Measurements from ENCODE around the gene HSPA8. TPM values are rescaled to one million over a fixed set of nuclear protein-coding genes. Genes with fewer than 3 reads are reported as not detected.

The HSPA8 gene
- 3,240 TPM for total RNA-seq

DNA sequence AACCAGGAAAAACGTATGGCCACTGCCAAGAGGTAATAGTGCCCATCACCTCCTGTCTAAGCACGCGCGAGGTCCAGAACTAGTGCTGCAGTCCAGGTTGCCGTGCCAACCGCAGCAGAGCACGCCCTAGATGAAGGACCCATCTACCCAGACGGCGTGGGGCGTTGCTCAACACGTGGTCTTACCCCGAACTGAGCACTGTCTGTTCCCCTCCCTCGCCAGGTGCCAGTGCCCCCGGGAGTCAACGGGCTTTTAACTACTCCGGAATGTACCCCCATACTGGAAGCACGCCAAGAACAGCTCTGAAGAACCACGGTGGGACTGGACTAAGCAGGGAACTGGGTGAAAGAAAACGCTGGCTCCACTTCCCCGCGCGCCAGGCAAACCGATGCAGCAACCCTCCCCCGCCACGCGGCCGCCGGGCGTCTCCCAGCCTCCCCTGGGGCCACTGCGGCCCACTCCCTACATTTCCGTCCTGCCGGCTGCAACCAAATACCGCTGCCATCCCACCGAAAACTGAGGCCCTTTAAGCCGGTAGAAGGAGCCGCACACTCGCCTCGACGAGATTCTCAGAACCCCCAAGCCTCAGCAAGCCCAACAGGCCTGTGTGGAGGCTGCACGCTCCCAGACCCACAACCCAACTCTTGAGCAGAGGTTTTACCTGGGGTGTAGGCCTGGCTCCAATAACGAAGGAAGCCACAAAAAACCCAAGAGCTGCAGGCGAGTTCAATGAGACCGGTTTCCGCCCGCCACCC, at the start of gene HSPA8:
Gene HSPA8 (minus strand): TSS at position 734 of the 755 bp plus-strand sequence. CDS start 812 bp downstream, outside the sequence.
- Histone ChIP-seq H3K4me1 (ENCODE audit: control insufficient read depth in 3 of 3, insufficient read depth in 3 of 3, low read length in 3 of 3) (peaks cover 50 to 75% (median 54%) of the 10 kb centered on the region in 3 donors), H3K9ac (ENCODE audit: low read depth in 1 of 3, low read length in 3 of 3) (peak within 1 kb of the TSS; percentile 99 to 100 (median 100)), H3K9me3 (ENCODE audit: control insufficient read depth in 3 of 3, low read length in 3 of 3) (no peaks in the 10 kb centered on the region), H3K27ac (ENCODE audit: low read depth, low read length) (peak within 1 kb of the TSS; percentile 100), H3K4me3 (ENCODE audit: low read length in 3 of 3) (peak within 1 kb of the TSS; percentile 94 to 97 (median 94)), H3K36me3 (ENCODE audit: control insufficient read depth in 3 of 3, insufficient read depth in 3 of 3, low read length in 3 of 3) (peaks cover 40 to 49% (median 43%) of the 10 kb centered on the region in 3 donors), H3K27me3 (ENCODE audit: control insufficient read depth in 3 of 3, insufficient read depth in 3 of 3, low read length in 3 of 3) (no peaks in the 10 kb centered on the region)

DNA sequence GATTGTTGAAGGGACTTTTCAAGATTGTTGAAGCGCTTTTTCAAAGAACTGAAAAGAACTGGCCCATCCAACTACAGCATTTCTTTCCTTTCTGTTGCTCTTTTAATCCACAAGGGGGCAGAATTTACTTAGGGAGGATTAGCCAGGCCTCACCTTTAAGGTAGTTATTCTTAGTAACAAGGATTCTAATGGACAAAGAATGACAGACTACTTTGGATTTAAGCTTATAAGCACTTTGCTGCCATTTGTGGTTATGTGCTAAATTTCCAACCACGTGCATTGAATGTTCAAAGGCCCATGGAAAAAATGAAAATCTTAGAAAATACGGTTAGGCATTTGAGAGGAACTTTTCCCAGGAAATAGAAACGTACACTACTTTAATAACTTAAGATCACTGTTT, 49.5 kb upstream of the HSPA8 start:
- Histone ChIP-seq H3K9ac (ENCODE audit: low read depth in 1 of 3, low read length in 3 of 3) (no peak overlapping the region), H3K9me3 (ENCODE audit: control insufficient read depth in 3 of 3, low read length in 3 of 3) (peaks cover 0 to 4% (median 4%) of the 10 kb centered on the region in 3 donors), H3K36me3 (ENCODE audit: control insufficient read depth in 3 of 3, insufficient read depth in 3 of 3, low read length in 3 of 3) (no peaks in the 10 kb centered on the region), H3K4me3 (ENCODE audit: low read length in 3 of 3) (no peak overlapping the region), H3K27ac (ENCODE audit: low read depth, low read length) (no peak overlapping the region), H3K4me1 (ENCODE audit: control insufficient read depth in 3 of 3, insufficient read depth in 3 of 3, low read length in 3 of 3) (peaks cover 4 to 7% (median 5%) of the 10 kb centered on the region in 3 donors), H3K27me3 (ENCODE audit: control insufficient read depth in 3 of 3, insufficient read depth in 3 of 3, low read length in 3 of 3) (no peaks in the 10 kb centered on the region)

DNA sequence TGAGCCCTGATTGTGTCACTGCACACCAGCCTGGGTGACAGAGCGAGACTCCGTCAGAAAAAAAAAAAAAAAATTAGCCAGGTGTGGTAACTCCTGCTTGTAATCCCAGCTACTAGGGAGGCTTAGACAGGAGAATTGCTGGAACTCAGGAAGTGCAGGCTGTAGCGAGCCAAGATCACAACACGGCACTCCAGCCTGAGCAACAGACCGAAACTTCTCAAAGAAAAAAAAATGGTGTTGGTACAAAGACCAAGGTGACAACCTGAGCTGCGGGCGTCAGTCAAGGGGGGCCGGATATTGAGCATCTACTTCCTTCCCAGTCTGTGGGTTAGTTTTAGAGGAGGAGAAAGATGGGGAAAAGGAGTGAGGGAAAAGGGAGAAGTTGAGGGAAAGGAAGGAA, 48.5 kb upstream of the HSPA8 start:
- Histone ChIP-seq H3K9ac (ENCODE audit: low read depth in 1 of 3, low read length in 3 of 3) (no peak overlapping the region), H3K27ac (ENCODE audit: low read depth, low read length) (no peak overlapping the region), H3K36me3 (ENCODE audit: control insufficient read depth in 3 of 3, insufficient read depth in 3 of 3, low read length in 3 of 3) (no peaks in the 10 kb centered on the region), H3K4me3 (ENCODE audit: low read length in 3 of 3) (no peak overlapping the region), H3K27me3 (ENCODE audit: control insufficient read depth in 3 of 3, insufficient read depth in 3 of 3, low read length in 3 of 3) (no peaks in the 10 kb centered on the region), H3K4me1 (ENCODE audit: control insufficient read depth in 3 of 3, insufficient read depth in 3 of 3, low read length in 3 of 3) (peaks cover 4 to 7% (median 5%) of the 10 kb centered on the region in 3 donors), H3K9me3 (ENCODE audit: control insufficient read depth in 3 of 3, low read length in 3 of 3) (no peaks in the 10 kb centered on the region)

DNA sequence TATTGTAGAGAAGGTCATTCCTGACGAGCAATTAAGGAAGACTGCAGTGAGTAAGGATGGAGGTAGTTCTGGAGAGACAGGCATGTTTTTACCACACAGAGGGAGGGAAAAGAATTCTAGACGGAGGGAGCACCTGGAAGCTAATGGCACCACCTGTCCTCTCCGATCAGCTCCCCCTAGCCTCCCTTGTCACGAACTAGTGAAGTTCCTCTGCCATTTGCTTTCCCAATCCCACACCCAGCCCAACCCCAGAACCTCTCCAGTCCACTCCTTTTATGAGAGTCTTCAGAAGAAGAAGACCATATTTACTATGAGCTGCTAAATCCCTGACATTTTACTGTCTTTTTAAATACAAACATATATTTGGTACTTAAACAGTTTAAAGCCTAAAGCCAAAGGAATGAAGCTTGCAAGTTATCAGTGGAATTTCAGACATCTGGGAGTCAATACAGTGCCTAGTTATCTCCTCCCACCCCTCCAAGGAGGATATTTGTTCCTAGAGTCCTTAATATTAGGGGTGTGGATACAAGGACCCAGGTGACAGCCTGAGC, 46.1 kb upstream of the HSPA8 start:
- Histone ChIP-seq H3K36me3 (ENCODE audit: control insufficient read depth in 3 of 3, insufficient read depth in 3 of 3, low read length in 3 of 3) (no peaks in the 10 kb centered on the region), H3K9me3 (ENCODE audit: control insufficient read depth in 3 of 3, low read length in 3 of 3) (no peaks in the 10 kb centered on the region), H3K4me1 (ENCODE audit: control insufficient read depth in 3 of 3, insufficient read depth in 3 of 3, low read length in 3 of 3) (peaks cover 4 to 10% (median 8%) of the 10 kb centered on the region in 3 donors), H3K27ac (ENCODE audit: low read depth, low read length) (no peak overlapping the region), H3K4me3 (ENCODE audit: low read length in 3 of 3) (no peak overlapping the region), H3K9ac (ENCODE audit: low read depth in 1 of 3, low read length in 3 of 3) (no peak overlapping the region), H3K27me3 (ENCODE audit: control insufficient read depth in 3 of 3, insufficient read depth in 3 of 3, low read length in 3 of 3) (no peaks in the 10 kb centered on the region)

DNA sequence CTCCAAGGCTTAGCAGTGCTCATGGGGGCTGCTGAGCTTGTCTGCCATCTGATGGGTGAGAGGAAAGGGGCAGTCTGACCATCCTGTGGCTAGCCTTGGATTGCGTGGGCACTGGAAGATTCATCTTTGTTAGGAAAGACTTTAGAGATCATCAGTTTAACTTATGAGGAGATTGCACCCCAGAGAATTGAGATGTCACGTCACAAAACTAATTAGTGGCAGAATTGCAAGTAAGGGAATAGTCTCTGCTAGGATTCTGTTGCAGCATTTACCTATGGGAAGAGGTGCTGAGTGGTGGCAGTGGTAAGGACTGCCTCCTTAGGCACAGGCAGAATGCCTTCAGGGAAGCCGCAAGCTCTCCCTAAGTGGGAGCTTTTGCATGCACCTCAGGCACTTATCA, 42.8 kb upstream of the HSPA8 start:
- H3K4me3 ChIP-seq (ENCODE audit: low read length in 3 of 3): no peak overlapping the region
- H3K27me3 ChIP-seq (ENCODE audit: control insufficient read depth in 3 of 3, insufficient read depth in 3 of 3, low read length in 3 of 3): no peaks in the 10 kb centered on the region
- H3K4me1 ChIP-seq (ENCODE audit: control insufficient read depth in 3 of 3, insufficient read depth in 3 of 3, low read length in 3 of 3): peaks cover 4 to 8% (median 8%) of the 10 kb centered on the region in 3 donors
- H3K27ac ChIP-seq (ENCODE audit: low read depth, low read length): no peak overlapping the region
- no peaks in the 10 kb centered on the region for H3K36me3 ChIP-seq (ENCODE audit: control insufficient read depth in 3 of 3, insufficient read depth in 3 of 3, low read length in 3 of 3)
- H3K9ac ChIP-seq (ENCODE audit: low read depth in 1 of 3, low read length in 3 of 3): no peak overlapping the region
- no peaks in the 10 kb centered on the region for H3K9me3 ChIP-seq (ENCODE audit: control insufficient read depth in 3 of 3, low read length in 3 of 3)

GRCh38 chr11:123103326-123103980, 41.5 kb upstream of the HSPA8 start:
- peak overlapping the region; percentile 13 for H3K27ac ChIP-seq (ENCODE audit: low read depth, low read length)
- H3K36me3 ChIP-seq (ENCODE audit: control insufficient read depth in 3 of 3, insufficient read depth in 3 of 3, low read length in 3 of 3): no peaks in the 10 kb centered on the region
- no peak overlapping the region for H3K4me3 ChIP-seq (ENCODE audit: low read length in 3 of 3)
- H3K9ac ChIP-seq (ENCODE audit: low read depth in 1 of 3, low read length in 3 of 3): peak overlapping the region in 2 of 3 donors; percentile 41 to 50
- H3K27me3 ChIP-seq (ENCODE audit: control insufficient read depth in 3 of 3, insufficient read depth in 3 of 3, low read length in 3 of 3): no peaks in the 10 kb centered on the region
- H3K4me1 ChIP-seq (ENCODE audit: control insufficient read depth in 3 of 3, insufficient read depth in 3 of 3, low read length in 3 of 3): peaks cover 4 to 8% (median 8%) of the 10 kb centered on the region in 3 donors
- no peaks in the 10 kb centered on the region for H3K9me3 ChIP-seq (ENCODE audit: control insufficient read depth in 3 of 3, low read length in 3 of 3)

- Histone ChIP-seq H3K36me3 (ENCODE audit: control insufficient read depth in 3 of 3, insufficient read depth in 3 of 3, low read length in 3 of 3) (no peaks in the 10 kb centered on the region), H3K4me3 (ENCODE audit: low read length in 3 of 3) (no peak overlapping the region), H3K27me3 (ENCODE audit: control insufficient read depth in 3 of 3, insufficient read depth in 3 of 3, low read length in 3 of 3) (no peaks in the 10 kb centered on the region), H3K9ac (ENCODE audit: low read depth in 1 of 3, low read length in 3 of 3) (no peak overlapping the region), H3K4me1 (ENCODE audit: control insufficient read depth in 3 of 3, insufficient read depth in 3 of 3, low read length in 3 of 3) (peaks cover 4 to 8% (median 8%) of the 10 kb centered on the region in 3 donors), H3K9me3 (ENCODE audit: control insufficient read depth in 3 of 3, low read length in 3 of 3) (no peaks in the 10 kb centered on the region), H3K27ac (ENCODE audit: low read depth, low read length) (no peak overlapping the region)
These were observed 38.6 kb upstream of the HSPA8 start for GRCh38 chr11:123100379-123101085.

DNA sequence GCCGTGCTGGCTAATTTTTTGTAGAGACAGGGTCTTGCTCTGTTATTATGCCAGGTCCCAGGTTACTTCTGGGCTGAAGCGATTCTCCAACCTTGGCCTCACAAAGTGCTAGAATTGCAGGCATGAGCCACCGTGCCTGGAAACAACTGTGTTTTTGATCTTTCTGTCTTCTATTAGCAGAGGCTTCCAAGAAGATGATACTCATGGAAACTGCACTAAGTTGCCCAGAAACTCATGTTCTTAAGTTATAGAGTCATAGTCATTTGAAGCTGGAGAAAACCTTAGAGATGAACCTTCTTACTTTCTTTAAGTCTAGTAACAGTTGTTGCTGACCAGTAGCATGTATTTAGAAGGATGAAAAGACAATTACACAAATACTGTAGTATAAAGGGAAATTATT, 37.1 kb upstream of the HSPA8 start:
- H3K9me3 ChIP-seq (ENCODE audit: control insufficient read depth in 3 of 3, low read length in 3 of 3): no peaks in the 10 kb centered on the region
- H3K4me3 ChIP-seq (ENCODE audit: low read length in 3 of 3): no peak overlapping the region
- H3K27ac ChIP-seq (ENCODE audit: low read depth, low read length): no peak overlapping the region
- H3K36me3 ChIP-seq (ENCODE audit: control insufficient read depth in 3 of 3, insufficient read depth in 3 of 3, low read length in 3 of 3): no peaks in the 10 kb centered on the region
- no peaks in the 10 kb centered on the region for H3K27me3 ChIP-seq (ENCODE audit: control insufficient read depth in 3 of 3, insufficient read depth in 3 of 3, low read length in 3 of 3)
- peaks cover 4 to 8% (median 8%) of the 10 kb centered on the region in 3 donors for H3K4me1 ChIP-seq (ENCODE audit: control insufficient read depth in 3 of 3, insufficient read depth in 3 of 3, low read length in 3 of 3)
- no peak overlapping the region for H3K9ac ChIP-seq (ENCODE audit: low read depth in 1 of 3, low read length in 3 of 3)

DNA sequence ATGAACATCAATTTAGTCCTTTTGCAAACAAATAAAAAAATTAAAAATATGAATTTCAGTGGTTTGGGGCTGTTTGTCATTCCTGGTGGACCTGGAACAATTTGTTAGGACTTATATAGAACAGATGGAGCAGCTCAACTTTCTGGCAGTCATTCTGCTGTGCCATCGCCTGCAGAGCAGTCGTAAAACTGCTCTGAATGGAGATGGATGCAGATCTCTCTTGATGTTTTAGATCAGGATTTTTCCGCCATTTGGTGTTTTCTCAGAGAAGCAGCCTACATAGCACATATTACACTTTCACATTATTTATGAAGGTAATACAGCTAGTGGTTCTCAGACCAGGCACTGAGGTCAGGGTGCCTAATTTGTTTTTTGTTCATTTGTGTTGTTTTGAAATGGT, 31.8 kb upstream of the HSPA8 start:
- Histone ChIP-seq H3K4me3 (ENCODE audit: low read length in 3 of 3) (no peak overlapping the region), H3K27ac (ENCODE audit: low read depth, low read length) (no peak overlapping the region), H3K27me3 (ENCODE audit: control insufficient read depth in 3 of 3, insufficient read depth in 3 of 3, low read length in 3 of 3) (no peaks in the 10 kb centered on the region), H3K4me1 (ENCODE audit: control insufficient read depth in 3 of 3, insufficient read depth in 3 of 3, low read length in 3 of 3) (no peaks in the 10 kb centered on the region), H3K36me3 (ENCODE audit: control insufficient read depth in 3 of 3, insufficient read depth in 3 of 3, low read length in 3 of 3) (no peaks in the 10 kb centered on the region), H3K9me3 (ENCODE audit: control insufficient read depth in 3 of 3, low read length in 3 of 3) (no peaks in the 10 kb centered on the region), H3K9ac (ENCODE audit: low read depth in 1 of 3, low read length in 3 of 3) (no peak overlapping the region)
